AG09309 (cell line): ENCODE measurements around the gene PRLH.

ENCODE experiments used
- DNase-seq: peaks from one replicate; pipeline ENCODE4 v3.0.0-alpha.2; 2010; ENCODE audit warnings: low read depth
- H3K4me3 ChIP-seq: 2 replicates; pipeline ENCODE4 v1.5.1; 2011; ENCODE audit warnings: mild to moderate bottlenecking, low read depth, low read length, moderate library complexity; ENCODE audit not compliant: control insufficient read depth
- CTCF ChIP-seq: IDR thresholded peaks from 2 replicates; pipeline ENCODE4 v1.5.1; 2011; ENCODE audit warnings: mild to moderate bottlenecking, low read depth, low read length, inconsistent platforms; ENCODE audit not compliant: insufficient read depth, control insufficient read depth; ENCODE audit errors: missing control alignments

PRLH gene

DNA sequence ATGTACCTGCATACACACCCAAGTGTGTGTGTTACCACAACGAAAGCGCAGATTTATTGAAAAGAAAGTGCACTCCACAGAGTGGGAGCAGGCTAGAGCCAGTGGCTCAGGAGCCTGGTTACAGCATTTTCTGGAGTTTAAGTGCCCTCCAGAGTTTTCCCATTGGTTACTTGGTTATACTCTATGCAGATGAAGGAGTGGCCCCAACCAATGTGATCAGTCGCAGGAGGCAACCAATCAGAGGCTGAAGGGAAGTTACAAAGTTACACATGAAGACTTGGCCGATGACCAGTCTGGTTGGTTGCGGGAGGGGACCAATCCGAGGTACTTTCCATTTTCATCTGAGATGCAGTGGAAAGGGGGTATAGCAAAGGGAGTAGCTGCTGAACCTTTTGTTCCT, 13.5 kb upstream of the PRLH start:
- no peak for TF ChIP-seq CTCF
- no peak for DNase-seq
- H3K4me3 ChIP-seq = no peak overlapping the region

GRCh38 chr2:237553948-237554347, 12.4 kb upstream of the PRLH start:
- no peak overlapping the region for H3K4me3 ChIP-seq
- no peak for DNase-seq
- TF ChIP-seq CTCF = no peak

DNA sequence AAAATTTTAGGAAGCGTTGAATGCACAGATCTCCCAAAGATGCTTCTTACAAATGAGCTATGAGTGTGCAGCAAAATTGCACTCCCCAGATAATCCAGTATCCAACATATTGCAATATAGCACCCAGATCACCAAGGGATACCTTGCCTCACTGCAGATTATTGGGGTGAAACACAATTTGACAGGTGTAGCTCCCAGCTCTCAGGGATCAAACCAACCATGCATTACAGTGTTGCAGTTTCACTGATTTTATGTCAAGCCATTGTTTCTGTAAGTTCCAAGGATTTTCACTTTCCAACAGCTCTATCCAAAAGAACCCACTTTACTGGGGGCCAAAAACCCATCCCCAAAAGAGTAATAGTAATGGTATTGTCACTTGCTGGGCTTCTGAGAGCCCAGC, 10.8 kb upstream of the PRLH start:
- no peak overlapping the region for H3K4me3 ChIP-seq
- DNase-seq = no peak
- no peak for TF ChIP-seq CTCF

GRCh38 chr2:237556773-237557632, 9.4 kb upstream of the PRLH start:
- DNase-seq = no peak
- no peak for TF ChIP-seq CTCF

DNA sequence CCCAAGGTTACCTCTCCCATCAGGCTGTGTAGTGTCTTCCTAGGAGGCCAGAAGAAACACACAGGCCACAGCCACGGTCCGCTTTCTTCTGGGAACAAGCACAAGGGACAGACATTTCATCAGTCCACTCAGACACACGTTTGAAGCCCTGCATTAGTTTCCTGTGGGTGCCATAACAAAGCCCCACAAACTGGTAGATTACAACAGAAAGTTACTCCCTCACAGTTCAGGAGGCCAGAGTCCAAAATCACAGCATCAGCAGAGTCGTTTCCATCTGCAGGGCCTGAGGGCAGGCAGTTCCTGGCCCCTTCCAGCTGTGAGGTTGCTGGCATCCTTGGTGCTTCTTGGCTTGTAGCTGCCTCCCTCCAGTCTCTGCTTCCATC, 8.8 kb upstream of the PRLH start:
- TF ChIP-seq CTCF = no peak
- no peak overlapping the region for H3K4me3 ChIP-seq
- no peak for DNase-seq

More at GRCh38 chr2:237556773-237557632, 9.4 kb upstream of the PRLH start:
- H3K4me3 ChIP-seq = no peak overlapping the region

DNA sequence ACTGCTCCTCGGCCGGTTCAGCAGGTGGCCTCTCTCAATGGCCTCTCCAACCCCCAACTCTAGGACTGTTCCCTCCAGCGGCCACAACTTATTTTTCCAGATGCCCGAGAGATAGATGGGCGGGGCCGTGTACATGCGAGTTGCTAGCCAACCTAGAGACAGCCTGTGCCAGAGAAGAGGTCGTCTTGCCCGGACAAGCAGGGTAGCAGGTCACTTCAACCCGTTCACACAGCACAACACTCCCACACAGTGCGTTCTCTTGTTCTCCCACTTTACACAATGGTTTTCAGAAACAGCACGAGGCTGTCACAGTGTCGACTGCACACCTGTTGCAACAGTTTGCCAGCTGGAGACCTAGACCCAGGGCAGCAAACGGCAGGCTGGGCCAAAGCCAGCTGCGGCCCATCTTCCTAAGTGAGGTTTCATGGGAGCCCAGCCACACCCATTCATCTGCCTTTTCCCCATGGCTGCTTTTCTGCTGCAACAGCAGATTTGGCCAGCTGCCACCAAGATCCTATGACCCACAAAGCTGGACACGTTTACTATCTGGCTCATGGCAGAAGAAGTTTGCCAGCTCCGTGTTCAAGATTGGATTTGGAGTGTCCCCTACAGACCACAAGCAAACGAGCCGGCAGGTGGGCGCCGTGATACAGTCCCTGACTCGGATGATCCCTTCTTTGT, 7.3 kb upstream of the PRLH start:
- H3K4me3 ChIP-seq = no peak overlapping the region
- DNase-seq = peak; percentile 29
- TF ChIP-seq CTCF = no peak
